Fibroblast of lung (primary cell): ENCODE data around the gene CAMTA1.

ENCODE experiments used
- EZH2 ChIP-seq: IDR thresholded peaks from 2 replicates; pipeline ENCODE4 v1.5.1; 2012; ENCODE audit warnings: low read length, control low read depth, mild to moderate bottlenecking; ENCODE audit errors: missing control alignments
- TF ChIP-seq, protein P1 (sequence below), 2 donors: IDR thresholded peaks in 1 of 2; conservative IDR thresholded peaks in 1 of 2; 1 replicate in 1 of 2; 2 replicates in 1 of 2; pipeline ENCODE4 v1.5.1; 2011 to 2012; ENCODE audit warnings: low read length in 2 of 2, control low read depth in 1 of 2, inconsistent platforms in 1 of 2, low read depth in 1 of 2, mild to moderate bottlenecking in 1 of 2

DNA sequence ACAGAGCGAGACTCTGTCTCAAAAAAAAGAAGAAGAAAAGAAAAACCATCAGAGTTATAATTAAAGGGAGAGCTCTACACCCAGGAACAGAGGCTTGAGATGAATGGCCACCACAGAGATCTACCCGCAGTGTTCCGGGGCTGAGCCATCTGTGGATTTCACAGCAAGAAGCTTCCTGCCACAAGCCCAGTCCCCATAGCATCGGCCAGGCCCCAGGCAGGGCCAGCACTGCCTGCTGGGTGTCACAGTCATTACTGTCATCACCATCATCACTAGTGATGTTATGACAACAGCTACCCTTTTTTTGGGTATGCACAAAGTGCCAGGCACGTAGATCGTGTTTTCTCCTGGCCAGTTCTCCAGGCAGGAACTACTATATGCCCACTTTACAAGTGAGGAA is 874.3 kb downstream of the CAMTA1 start:
- no peak for TF ChIP-seq EZH2
- TF ChIP-seq, protein P1, sequence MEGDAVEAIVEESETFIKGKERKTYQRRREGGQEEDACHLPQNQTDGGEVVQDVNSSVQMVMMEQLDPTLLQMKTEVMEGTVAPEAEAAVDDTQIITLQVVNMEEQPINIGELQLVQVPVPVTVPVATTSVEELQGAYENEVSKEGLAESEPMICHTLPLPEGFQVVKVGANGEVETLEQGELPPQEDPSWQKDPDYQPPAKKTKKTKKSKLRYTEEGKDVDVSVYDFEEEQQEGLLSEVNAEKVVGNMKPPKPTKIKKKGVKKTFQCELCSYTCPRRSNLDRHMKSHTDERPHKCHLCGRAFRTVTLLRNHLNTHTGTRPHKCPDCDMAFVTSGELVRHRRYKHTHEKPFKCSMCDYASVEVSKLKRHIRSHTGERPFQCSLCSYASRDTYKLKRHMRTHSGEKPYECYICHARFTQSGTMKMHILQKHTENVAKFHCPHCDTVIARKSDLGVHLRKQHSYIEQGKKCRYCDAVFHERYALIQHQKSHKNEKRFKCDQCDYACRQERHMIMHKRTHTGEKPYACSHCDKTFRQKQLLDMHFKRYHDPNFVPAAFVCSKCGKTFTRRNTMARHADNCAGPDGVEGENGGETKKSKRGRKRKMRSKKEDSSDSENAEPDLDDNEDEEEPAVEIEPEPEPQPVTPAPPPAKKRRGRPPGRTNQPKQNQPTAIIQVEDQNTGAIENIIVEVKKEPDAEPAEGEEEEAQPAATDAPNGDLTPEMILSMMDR (conservative IDR thresholded peaks at IDR 0.05 in 1 of 2, IDR thresholded peaks at IDR 0.05 in 1 of 2; ENCODE audit: low read depth in 1 of 2, low read length in 2 of 2) = no peak
